ENCODE measurements around the gene ARVCF.

GRCh38 chr22:20002636-20003035, 14.0 kb downstream of the ARVCF start:
- TF ChIP-seq CTCF (IDR thresholded peaks at IDR 0.05) (no peak), EZH2 (IDR thresholded peaks at IDR 0.05; ENCODE audit: borderline replicate concordance, insufficient read depth, low read depth, low read length, poor library complexity, severe bottlenecking) (no peak)

Data from B cell (primary cell).